ENCODE results near the gene CHAT.

- TF ChIP-seq YY1 (IDR thresholded peaks at IDR 0.05; ENCODE audit: extremely low read depth, insufficient replicate concordance, low read depth, low read length) (no peak), CEBPB (IDR thresholded peaks at IDR 0.05; ENCODE audit: low read depth) (no peak), CTCF (IDR thresholded peaks at IDR 0.05 in 2 of 3, conservative IDR thresholded peaks at IDR 0.05 in 1 of 3; ENCODE audit: borderline replicate concordance in 1 of 3, insufficient read depth in 1 of 3, low read depth in 2 of 3, low read length in 2 of 3) (no peak), EZH2 (IDR thresholded peaks at IDR 0.05) (no peak), EGR1 (IDR thresholded peaks at IDR 0.05; ENCODE audit: low read depth) (no peak), MAX (IDR thresholded peaks at IDR 0.05) (no peak), POLR2AphosphoS5 (IDR thresholded peaks at IDR 0.05; ENCODE audit: low read depth, low read length) (no peak), POLR2A (IDR thresholded peaks at IDR 0.05; ENCODE audit: borderline replicate concordance, extremely low read depth, insufficient read depth, insufficient read length) (no peak), EZH2phosphoT487 (IDR thresholded peaks at IDR 0.05; ENCODE audit: borderline replicate concordance) (no peak), JUND (IDR thresholded peaks at IDR 0.05) (no peak), REST (IDR thresholded peaks at IDR 0.05; ENCODE audit: low read depth) (no peak), FOSL1 (IDR thresholded peaks at IDR 0.05; ENCODE audit: low read depth) (no peak), SRF (IDR thresholded peaks at IDR 0.05; ENCODE audit: low read depth) (no peak)
Observed at GRCh38 chr10:49642311-49642710, 28.5 kb downstream of the CHAT start.

All from HCT116 (cell line).